ENCODE measurements around the gene ATG7.

ATG7 gene

DNA sequence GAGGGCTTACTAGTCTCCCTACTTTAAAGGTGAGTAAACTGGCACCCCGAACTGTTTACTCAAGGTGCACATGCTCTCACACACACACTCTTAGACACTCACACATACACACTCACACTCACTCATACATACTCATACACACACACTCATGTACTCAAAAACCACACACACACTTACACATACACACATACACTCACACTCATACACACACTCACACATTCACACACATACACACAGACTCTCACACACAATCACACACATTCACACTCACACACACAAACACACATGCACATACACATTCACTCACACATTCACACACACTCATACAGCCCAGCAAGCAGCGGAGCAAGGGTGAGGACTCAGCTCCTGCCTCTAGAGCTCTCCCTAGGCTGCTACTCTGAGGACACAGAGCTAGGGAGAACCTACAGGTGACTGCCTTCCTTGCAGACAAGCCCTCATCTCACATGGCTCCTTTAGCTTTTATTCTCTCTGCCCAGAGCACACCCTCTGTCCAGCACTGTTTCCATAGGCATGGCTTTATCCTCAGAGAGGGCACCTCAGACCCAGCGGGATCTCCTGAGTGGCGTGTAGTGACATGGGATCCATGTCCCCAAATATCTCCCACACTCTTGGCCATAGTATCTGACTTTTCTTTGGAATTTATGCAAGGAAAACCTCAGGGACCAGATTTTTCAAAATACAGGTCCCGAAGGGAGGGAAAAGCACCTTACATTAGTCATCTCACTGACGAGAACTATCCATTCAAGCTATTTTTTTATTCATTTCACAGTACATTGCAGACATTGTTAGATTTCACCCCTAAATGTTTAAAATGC, 26.2 kb upstream of the ATG7 start:
- TF ChIP-seq, protein P1, sequence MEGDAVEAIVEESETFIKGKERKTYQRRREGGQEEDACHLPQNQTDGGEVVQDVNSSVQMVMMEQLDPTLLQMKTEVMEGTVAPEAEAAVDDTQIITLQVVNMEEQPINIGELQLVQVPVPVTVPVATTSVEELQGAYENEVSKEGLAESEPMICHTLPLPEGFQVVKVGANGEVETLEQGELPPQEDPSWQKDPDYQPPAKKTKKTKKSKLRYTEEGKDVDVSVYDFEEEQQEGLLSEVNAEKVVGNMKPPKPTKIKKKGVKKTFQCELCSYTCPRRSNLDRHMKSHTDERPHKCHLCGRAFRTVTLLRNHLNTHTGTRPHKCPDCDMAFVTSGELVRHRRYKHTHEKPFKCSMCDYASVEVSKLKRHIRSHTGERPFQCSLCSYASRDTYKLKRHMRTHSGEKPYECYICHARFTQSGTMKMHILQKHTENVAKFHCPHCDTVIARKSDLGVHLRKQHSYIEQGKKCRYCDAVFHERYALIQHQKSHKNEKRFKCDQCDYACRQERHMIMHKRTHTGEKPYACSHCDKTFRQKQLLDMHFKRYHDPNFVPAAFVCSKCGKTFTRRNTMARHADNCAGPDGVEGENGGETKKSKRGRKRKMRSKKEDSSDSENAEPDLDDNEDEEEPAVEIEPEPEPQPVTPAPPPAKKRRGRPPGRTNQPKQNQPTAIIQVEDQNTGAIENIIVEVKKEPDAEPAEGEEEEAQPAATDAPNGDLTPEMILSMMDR (IDR thresholded peaks at IDR 0.05; ENCODE audit: low read depth, low read length, missing control alignments) = no peak
- Histone ChIP-seq H3K36me3 (replicated peaks) (no peaks in the 10 kb centered on the region), H3K27ac (no peak overlapping the region), H3K27me3 (replicated peaks) (no peaks in the 10 kb centered on the region), H3K4me3 (ENCODE audit: low read depth, low read length) (no peak overlapping the region)
- in situ Hi-C loops (cut with HindIII; ENCODE audit: low pct_ligation_motif_present, low sequenced_read_pairs) = no loop called here
- DNase-seq = no peak

DNA sequence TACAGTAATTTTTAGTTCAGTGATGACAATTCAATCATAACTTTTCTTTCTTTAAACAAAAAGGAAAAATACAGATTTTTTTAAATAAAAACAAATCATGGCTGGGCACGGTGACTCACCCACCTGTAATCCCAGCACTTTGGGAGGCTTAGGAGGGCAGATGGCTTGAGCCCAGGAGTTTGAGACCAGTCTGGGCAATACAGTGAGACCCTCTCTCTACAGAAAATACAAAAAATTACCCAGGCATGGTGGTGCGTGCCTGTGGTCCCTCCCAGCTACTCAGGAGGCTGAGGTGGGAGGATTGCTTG, 25.6 kb upstream of the ATG7 start:
- in situ Hi-C loops (cut with HindIII; ENCODE audit: low pct_ligation_motif_present, low sequenced_read_pairs) = no loop called here
- Histone ChIP-seq H3K27me3 (replicated peaks) (no peaks in the 10 kb centered on the region), H3K36me3 (replicated peaks) (no peaks in the 10 kb centered on the region), H3K27ac (no peak overlapping the region), H3K4me3 (ENCODE audit: low read depth, low read length) (no peak overlapping the region)
- TF ChIP-seq, protein P1 (IDR thresholded peaks at IDR 0.05; ENCODE audit: low read depth, low read length, missing control alignments) = no peak
- no peak for DNase-seq

DNA sequence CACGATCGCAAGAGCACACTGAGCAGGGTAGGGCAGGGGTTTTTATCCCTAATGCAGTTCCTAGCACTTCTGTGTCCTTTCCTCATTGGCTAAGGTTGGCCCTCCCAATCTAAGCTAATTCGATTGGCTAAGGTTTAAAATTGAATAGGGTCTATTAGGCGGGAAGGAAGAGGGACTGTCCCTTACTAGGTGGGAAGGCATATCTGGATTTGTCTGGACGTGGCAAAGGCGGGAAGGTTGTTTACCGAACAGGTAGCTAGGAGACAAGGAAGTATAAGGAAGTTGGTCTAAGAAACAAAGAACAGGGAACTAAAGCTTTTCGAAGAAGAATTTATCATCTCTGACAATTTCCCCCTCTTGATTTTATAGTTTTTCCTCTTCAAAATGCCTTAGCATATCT, 24.8 kb upstream of the ATG7 start:
- DNase-seq = no peak
- in situ Hi-C loops (cut with HindIII; ENCODE audit: low pct_ligation_motif_present, low sequenced_read_pairs) = no loop called here
- no peaks in the 10 kb centered on the region for H3K27me3 ChIP-seq (replicated peaks)
- H3K36me3 ChIP-seq (replicated peaks) = no peaks in the 10 kb centered on the region
- no peak overlapping the region for H3K4me3 ChIP-seq (ENCODE audit: low read depth, low read length)
- TF ChIP-seq, protein P1 (IDR thresholded peaks at IDR 0.05; ENCODE audit: low read depth, low read length, missing control alignments) = no peak
- no peak overlapping the region for H3K27ac ChIP-seq

DNA sequence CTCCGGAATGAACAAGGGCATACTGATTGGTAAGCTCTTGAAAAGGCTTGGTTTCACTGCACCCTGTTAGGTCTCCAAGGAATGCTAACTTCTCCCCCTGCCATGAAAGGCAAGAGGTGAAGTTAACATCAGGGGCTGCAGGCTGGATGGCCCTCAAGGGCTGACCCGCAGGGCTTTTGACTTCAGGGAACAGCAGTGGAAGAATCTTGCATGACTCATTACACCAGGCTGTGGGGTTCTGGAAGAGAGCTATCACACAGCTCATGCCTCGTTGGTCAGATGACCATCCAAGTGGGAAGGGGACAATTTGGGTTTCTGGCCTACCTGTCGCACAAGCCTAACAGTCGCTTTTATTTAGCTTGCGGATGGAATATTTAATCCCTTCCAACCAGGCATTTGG, 23.6 kb upstream of the ATG7 start:
- H3K4me3 ChIP-seq (ENCODE audit: low read depth, low read length) = no peak overlapping the region
- peak; percentile 18 for DNase-seq
- in situ Hi-C loops (cut with HindIII; ENCODE audit: low pct_ligation_motif_present, low sequenced_read_pairs) = no loop called here
- TF ChIP-seq, protein P1 (IDR thresholded peaks at IDR 0.05; ENCODE audit: low read depth, low read length, missing control alignments) = no peak
- no peaks in the 10 kb centered on the region for H3K27me3 ChIP-seq (replicated peaks)
- H3K36me3 ChIP-seq (replicated peaks) = no peaks in the 10 kb centered on the region
- H3K27ac ChIP-seq = no peak overlapping the region

DNA sequence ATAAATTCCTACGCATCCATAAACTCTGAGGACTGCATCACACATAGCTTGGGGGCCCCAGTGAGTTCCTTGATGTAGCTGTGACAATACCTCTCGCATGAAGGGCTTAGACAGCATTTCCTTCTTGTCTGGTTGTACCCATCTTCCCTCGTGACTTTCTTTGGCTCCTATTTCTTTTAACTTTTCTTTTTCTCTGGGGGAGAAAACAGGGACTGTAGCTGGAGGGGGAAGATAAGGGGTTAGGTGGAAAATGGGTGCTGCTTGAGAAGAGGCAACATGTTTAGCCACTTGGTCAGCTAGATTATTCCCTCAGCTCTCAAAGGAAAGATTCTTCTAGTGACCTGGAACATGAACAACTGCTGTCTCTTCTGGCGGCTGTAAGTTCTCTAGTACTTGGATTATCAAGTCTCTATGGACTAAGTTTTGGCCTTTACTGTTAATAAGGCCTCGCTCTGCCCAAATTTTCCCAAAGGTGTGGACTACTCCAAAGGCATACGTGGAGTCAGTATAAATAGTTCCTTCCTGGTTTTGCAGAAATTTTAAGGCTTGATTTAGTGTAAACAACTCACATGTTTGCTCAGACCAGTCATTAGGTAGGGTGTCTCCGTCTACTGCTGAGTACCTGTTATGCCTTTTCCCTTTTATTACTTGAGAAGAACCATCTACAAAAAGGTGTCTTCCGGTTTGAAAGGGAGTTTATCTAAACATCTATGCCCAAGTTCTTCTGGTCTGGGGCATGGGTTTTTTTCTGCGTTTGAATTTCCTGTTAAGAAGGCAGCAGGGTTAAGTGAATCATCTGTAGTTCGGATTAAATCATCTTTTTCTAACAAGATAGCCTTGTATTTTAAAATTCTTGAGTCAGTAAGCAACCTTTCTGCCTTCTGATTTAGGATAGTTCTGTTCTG, 21.0 kb upstream of the ATG7 start:
- no peak for DNase-seq
- H3K27me3 ChIP-seq (replicated peaks) = no peaks in the 10 kb centered on the region
- no peak overlapping the region for H3K27ac ChIP-seq
- no peaks in the 10 kb centered on the region for H3K36me3 ChIP-seq (replicated peaks)
- in situ Hi-C loops (cut with HindIII; ENCODE audit: low pct_ligation_motif_present, low sequenced_read_pairs) = no loop called here
- TF ChIP-seq, protein P1 (IDR thresholded peaks at IDR 0.05; ENCODE audit: low read depth, low read length, missing control alignments) = no peak
- H3K4me3 ChIP-seq (ENCODE audit: low read depth, low read length) = no peak overlapping the region
